Rectal smooth muscle tissue (tissue), 1 donor: Measurements from ENCODE around the gene ACO1.

Source experiments
- H3K27ac ChIP-seq: one replicate; pipeline ENCODE4 v1.7.0; 2013; ENCODE audit warnings: low read depth, low read length, inconsistent platforms
- H3K27me3 ChIP-seq: one replicate; pipeline ENCODE4 v1.7.0; 2013; ENCODE audit warnings: low read length; ENCODE audit not compliant: control insufficient read depth, insufficient read depth
- H3K36me3 ChIP-seq: one replicate; pipeline ENCODE4 v1.7.0; 2013; ENCODE audit warnings: low read length; ENCODE audit not compliant: control insufficient read depth, insufficient read depth
- H3K4me1 ChIP-seq: one replicate; pipeline ENCODE4 v1.7.0; 2013; ENCODE audit warnings: low read length; ENCODE audit not compliant: control insufficient read depth, insufficient read depth
- H3K4me3 ChIP-seq: one replicate; pipeline ENCODE4 v1.7.0; 2013; ENCODE audit warnings: low read length
- H3K9ac ChIP-seq: one replicate; pipeline ENCODE4 v1.7.0; 2013; ENCODE audit warnings: low read length

ACO1 gene

GRCh38 chr9:32359452-32359851 lies 25.0 kb upstream of the ACO1 start:
- no peaks in the 10 kb centered on the region for H3K36me3 ChIP-seq

GRCh38 chr9:32360983-32361673 lies 23.3 kb upstream of the ACO1 start:
- Histone ChIP-seq H3K9ac (no peak overlapping the region), H3K27me3 (no peaks in the 10 kb centered on the region), H3K27ac (no peak overlapping the region), H3K4me3 (no peak overlapping the region), H3K36me3 (no peaks in the 10 kb centered on the region), H3K4me1 (no peaks in the 10 kb centered on the region)

More at GRCh38 chr9:32359452-32359851, 25.0 kb upstream of the ACO1 start:
- Histone ChIP-seq H3K27me3 (no peaks in the 10 kb centered on the region), H3K4me3 (no peak overlapping the region), H3K4me1 (no peaks in the 10 kb centered on the region), H3K27ac (no peak overlapping the region), H3K9ac (no peak overlapping the region)

- no peak overlapping the region for H3K27ac ChIP-seq
- H3K36me3 ChIP-seq = no peaks in the 10 kb centered on the region
These were observed 13.2 kb upstream of the ACO1 start for GRCh38 chr9:32371279-32371678.

GRCh38 chr9:32371679-32372078 lies 12.8 kb upstream of the ACO1 start:
- Histone ChIP-seq H3K27me3 (no peaks in the 10 kb centered on the region), H3K36me3 (no peaks in the 10 kb centered on the region), H3K4me3 (no peak overlapping the region), H3K27ac (no peak overlapping the region), H3K4me1 (no peaks in the 10 kb centered on the region), H3K9ac (no peak overlapping the region)

More at GRCh38 chr9:32371279-32371678, 13.2 kb upstream of the ACO1 start:
- Histone ChIP-seq H3K4me1 (no peaks in the 10 kb centered on the region), H3K27me3 (no peaks in the 10 kb centered on the region), H3K9ac (no peak overlapping the region), H3K4me3 (no peak overlapping the region)

GRCh38 chr9:32376285-32376684 lies 8.2 kb upstream of the ACO1 start:
- no peak overlapping the region for H3K9ac ChIP-seq
- H3K4me3 ChIP-seq = no peak overlapping the region
- no peaks in the 10 kb centered on the region for H3K4me1 ChIP-seq
- no peaks in the 10 kb centered on the region for H3K27me3 ChIP-seq
- H3K27ac ChIP-seq = no peak overlapping the region
- no peaks in the 10 kb centered on the region for H3K36me3 ChIP-seq

GRCh38 chr9:32378496-32378895 lies 5.9 kb upstream of the ACO1 start:
- Histone ChIP-seq H3K9ac (no peak overlapping the region), H3K4me3 (no peak overlapping the region), H3K36me3 (no peaks in the 10 kb centered on the region), H3K4me1 (no peaks in the 10 kb centered on the region), H3K27ac (no peak overlapping the region), H3K27me3 (no peaks in the 10 kb centered on the region)

- H3K27ac ChIP-seq = no peak overlapping the region
- H3K9ac ChIP-seq = no peak overlapping the region
- H3K4me3 ChIP-seq = no peak overlapping the region
- no peaks in the 10 kb centered on the region for H3K27me3 ChIP-seq
- H3K4me1 ChIP-seq = no peaks in the 10 kb centered on the region
- no peaks in the 10 kb centered on the region for H3K36me3 ChIP-seq
These were observed 5.3 kb upstream of the ACO1 start for GRCh38 chr9:32378993-32379729.

- no peaks in the 10 kb centered on the region for H3K4me1 ChIP-seq
- H3K9ac ChIP-seq = no peak overlapping the region
- no peak overlapping the region for H3K4me3 ChIP-seq
- H3K36me3 ChIP-seq = no peaks in the 10 kb centered on the region
- no peaks in the 10 kb centered on the region for H3K27me3 ChIP-seq
- no peak overlapping the region for H3K27ac ChIP-seq
These were observed 3.5 kb upstream of the ACO1 start for GRCh38 chr9:32380944-32381343.

- H3K27ac ChIP-seq = no peak overlapping the region
- no peaks in the 10 kb centered on the region for H3K36me3 ChIP-seq
- no peak overlapping the region for H3K4me3 ChIP-seq
- no peak overlapping the region for H3K9ac ChIP-seq
- no peaks in the 10 kb centered on the region for H3K27me3 ChIP-seq
- H3K4me1 ChIP-seq = no peaks in the 10 kb centered on the region
These were observed 1.7 kb upstream of the ACO1 start for GRCh38 chr9:32382565-32383320.

GRCh38 chr9:32384002-32384363 lies 460 bp upstream of the ACO1 start:
- Histone ChIP-seq H3K4me1 (no peaks in the 10 kb centered on the region), H3K36me3 (no peaks in the 10 kb centered on the region), H3K27ac (peak overlapping the region; percentile 63), H3K4me3 (peak overlapping the region; percentile 81), H3K9ac (peak overlapping the region; percentile 43), H3K27me3 (no peaks in the 10 kb centered on the region)

- Histone ChIP-seq H3K4me3 (peak overlapping the region; percentile 81), H3K36me3 (no peaks in the 10 kb centered on the region), H3K27ac (peak overlapping the region; percentile 78), H3K27me3 (no peaks in the 10 kb centered on the region), H3K4me1 (no peaks in the 10 kb centered on the region), H3K9ac (peak overlapping the region; percentile 88)
These were observed 875 bp downstream of the ACO1 start for GRCh38 chr9:32385152-32385884.

- no peaks in the 10 kb centered on the region for H3K36me3 ChIP-seq
- H3K4me3 ChIP-seq = no peak overlapping the region
- no peak overlapping the region for H3K9ac ChIP-seq
- H3K27me3 ChIP-seq = no peaks in the 10 kb centered on the region
- H3K27ac ChIP-seq = no peak overlapping the region
- H3K4me1 ChIP-seq = no peaks in the 10 kb centered on the region
These were observed 1.4 kb downstream of the ACO1 start for GRCh38 chr9:32385885-32386283.
